K562 (cell line): Measurements from ENCODE around the gene KCNJ4.

Source experiments
- ETV5 ChIP-seq: sonication (generic); formaldehyde crosslinking; IDR thresholded peaks from 2 replicates; pipeline ENCODE4 v1.4.0; 2020; ENCODE audit warnings: low read depth, mild to moderate bottlenecking, missing genetic modification reagents
- TEAD4 ChIP-seq, 2 experiments: sonication (generic) in 1 of 2; formaldehyde crosslinking in 1 of 2; IDR thresholded peaks; 2 replicates each; pipeline versions ENCODE4 v1.6.1 to v1.8.0; 2012 to 2022; ENCODE audit warnings: borderline replicate concordance in 1 of 2, inconsistent platforms in 1 of 2, low read length in 1 of 2, mild to moderate bottlenecking in 1 of 2, missing genetic modification reagents in 1 of 2
- TF ChIP-seq, protein P1 (sequence below): fragments of 250-450 bp; sonication (Bioruptor Pico); IDR thresholded peaks from 2 replicates; pipeline ENCODE4 v1.4.0; 2020; ENCODE audit warnings: mild to moderate bottlenecking, moderate library complexity, borderline replicate concordance

DNA sequence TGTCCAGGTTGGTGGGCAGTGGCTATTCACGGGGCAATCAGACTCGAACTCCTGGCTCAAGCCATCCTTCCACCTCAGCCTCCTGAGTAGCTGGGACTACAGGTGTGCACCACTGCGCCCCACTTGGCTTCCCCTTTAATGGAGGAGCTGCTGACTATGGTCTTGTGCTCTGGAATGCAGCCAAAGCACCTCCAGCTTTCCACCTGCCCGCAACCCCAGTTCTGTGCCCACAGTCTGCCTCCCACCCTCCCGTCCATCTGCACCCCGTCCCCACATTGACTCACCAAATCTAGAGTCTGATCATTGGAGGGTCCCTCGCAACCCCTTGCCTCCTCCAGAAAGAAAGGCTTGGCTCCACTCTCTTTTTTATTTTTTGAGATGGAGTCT, 41.0 kb downstream of the KCNJ4 start:
- TF ChIP-seq, protein P1, sequence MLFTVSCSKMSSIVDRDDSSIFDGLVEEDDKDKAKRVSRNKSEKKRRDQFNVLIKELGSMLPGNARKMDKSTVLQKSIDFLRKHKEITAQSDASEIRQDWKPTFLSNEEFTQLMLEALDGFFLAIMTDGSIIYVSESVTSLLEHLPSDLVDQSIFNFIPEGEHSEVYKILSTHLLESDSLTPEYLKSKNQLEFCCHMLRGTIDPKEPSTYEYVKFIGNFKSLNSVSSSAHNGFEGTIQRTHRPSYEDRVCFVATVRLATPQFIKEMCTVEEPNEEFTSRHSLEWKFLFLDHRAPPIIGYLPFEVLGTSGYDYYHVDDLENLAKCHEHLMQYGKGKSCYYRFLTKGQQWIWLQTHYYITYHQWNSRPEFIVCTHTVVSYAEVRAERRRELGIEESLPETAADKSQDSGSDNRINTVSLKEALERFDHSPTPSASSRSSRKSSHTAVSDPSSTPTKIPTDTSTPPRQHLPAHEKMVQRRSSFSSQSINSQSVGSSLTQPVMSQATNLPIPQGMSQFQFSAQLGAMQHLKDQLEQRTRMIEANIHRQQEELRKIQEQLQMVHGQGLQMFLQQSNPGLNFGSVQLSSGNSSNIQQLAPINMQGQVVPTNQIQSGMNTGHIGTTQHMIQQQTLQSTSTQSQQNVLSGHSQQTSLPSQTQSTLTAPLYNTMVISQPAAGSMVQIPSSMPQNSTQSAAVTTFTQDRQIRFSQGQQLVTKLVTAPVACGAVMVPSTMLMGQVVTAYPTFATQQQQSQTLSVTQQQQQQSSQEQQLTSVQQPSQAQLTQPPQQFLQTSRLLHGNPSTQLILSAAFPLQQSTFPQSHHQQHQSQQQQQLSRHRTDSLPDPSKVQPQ (CRISPR knock-in tag): no peak
- TF ChIP-seq ETV5 (CRISPR knock-in tag) (no peak), TEAD4 (IDR thresholded peaks at IDR 0.05; ENCODE audit: low read length) (no peak), TEAD4 (CRISPR knock-in tag; IDR thresholded peaks at IDR 0.05; ENCODE audit: borderline replicate concordance) (no peak)
